Activated naive CD8-positive, alpha-beta T cell treated with anti-CD3 and anti-CD28 coated beads, Interleukin-2, amount 50 U/mL, for 16 hours (primary cell): ENCODE results near the gene PRH2.

Experiments
- DNase-seq: peaks from one replicate; pipeline ENCODE4 v3.0.0-alpha.2; 2020; ENCODE audit warnings: low read depth, low spot score

Gene PRH2

GRCh38 chr12:10960211-10960610, 31.2 kb downstream of the PRH2 start:
- no peak for DNase-seq

- no peak for DNase-seq
These were observed 36.4 kb downstream of the PRH2 start for GRCh38 chr12:10965476-10965875.

GRCh38 chr12:10966314-10966713, 37.3 kb downstream of the PRH2 start:
- no peak for DNase-seq

GRCh38 chr12:10967409-10967808, 38.4 kb downstream of the PRH2 start:
- no peak for DNase-seq

GRCh38 chr12:10968765-10969456, 39.9 kb downstream of the PRH2 start:
- DNase-seq, result no peak

GRCh38 chr12:10974965-10975364, 45.9 kb downstream of the PRH2 start:
- no peak for DNase-seq

GRCh38 chr12:10982244-10982643, 53.2 kb downstream of the PRH2 start:
- no peak for DNase-seq
